Retinal pigment epithelial cell (primary cell): Measurements from ENCODE around the gene SUN1.
"Not testable (repeated sequence)": the region's sequence is repeated elsewhere in the genome, so short reads cannot be mapped to it uniquely, and the experiment has no call there.

ENCODE experiments used
- DNase-seq: peaks from one replicate; pipeline ENCODE4 v3.0.0-alpha.2; 2010; ENCODE audit warnings: low read depth
- H3K4me3 ChIP-seq: 2 replicates; pipeline ENCODE4 v1.5.1; 2011; ENCODE audit warnings: mild to moderate bottlenecking, low read length, control low read depth, moderate library complexity
- CTCF ChIP-seq: conservative IDR thresholded peaks from 2 replicates; pipeline ENCODE4 v1.5.1; 2011; ENCODE audit warnings: low read depth, low read length, control low read depth, inconsistent platforms

SUN1 gene

GRCh38 chr7:923108-924041, 91.1 kb downstream of the SUN1 start:
- H3K4me3 ChIP-seq, result no peak overlapping the region
- TF ChIP-seq CTCF, result no peak
- no peak for DNase-seq

- DNase-seq, H3K4me3 ChIP-seq: not testable (repeated sequence)
Observed at GRCh38 chr7:924042-924441, 91.8 kb downstream of the SUN1 start.
